HepG2 (cell line): ENCODE results near the gene DPEP1. TPM values are rescaled to one million over a fixed set of nuclear protein-coding genes. Genes with fewer than 3 reads are reported as not detected.
A peak's percentile ranks its signal among the peaks of the same experiment; 100 is the strongest.

ENCODE experiments used
- ATAC-seq: fragments of 200-7000 bp; cut with Tn5 transposase; 3 replicates; pipeline ENCODE4 v1.9.1; 2020; ENCODE audit warnings: mild to moderate bottlenecking, moderate library complexity
- BruUV-seq: library from RNA; stranded (reverse); fragments of 400-500 nt; replicated peaks from 2 replicates; lab custom pipeline; 2021; lab: Mats Ljungman, UMichigan
- CTCF ChIA-PET: fragments of 300-600 bp; formaldehyde crosslinking; extraction: SDS; loops from one replicate; lab custom pipeline; 2021; ENCODE audit warnings: low total read pairs, inconsistent platforms, low intra/inter-chr PET ratio; lab: Yijun Ruan, JAX
- POLR2A ChIA-PET: fragments of 350-600 bp; sonication (Branson Sonifier 250); formaldehyde crosslinking; loops from one replicate; lab custom pipeline; 2020; ENCODE audit warnings: antibody characterized with exemption, inconsistent platforms; lab: Yijun Ruan, JAX
- DNase-seq: peaks from one replicate; pipeline ENCODE4 v3.0.0-alpha.2; 2015; ENCODE audit warnings: low spot score
- FAIRE-seq: peaks from 3 replicates; lab custom pipeline; 2011; peaks lifted over from hg19 to GRCh38; lab: Jason Lieb, UNC
- H2AFZ ChIP-seq: one replicate; pipeline ENCODE4 v1.6.1; 2011; ENCODE audit warnings: low read length, inconsistent platforms
- H3K27ac ChIP-seq: fragments of 300-600 bp; 3 replicates; pipeline ENCODE4 v1.8.0; 2011; ENCODE audit warnings: mixed run types, mild to moderate bottlenecking, mixed read lengths, low read length, inconsistent platforms; ENCODE audit not compliant: insufficient read depth; ENCODE audit errors: extremely low read length
- H3K27me3 ChIP-seq, 2 experiments: fragments of 200-600 bp in 1 of 2; 2 replicates in 1 of 2; 3 replicates in 1 of 2; pipeline versions ENCODE4 v1.6.0 to v1.8.0; 2011; ENCODE audit warnings: low read length in 2 of 2, mild to moderate bottlenecking in 2 of 2, moderate library complexity in 2 of 2, inconsistent platforms in 1 of 2; ENCODE audit not compliant: insufficient read depth in 2 of 2, control insufficient read depth in 1 of 2
- H3K36me3 ChIP-seq, 2 experiments: fragments of 200-600 bp in 1 of 2; replicated peaks in 1 of 2; 2 replicates in 1 of 2; 3 replicates in 1 of 2; pipeline versions ENCODE4 v1.5.1 to v1.8.0; 2011; ENCODE audit warnings: low read length in 2 of 2, inconsistent platforms in 1 of 2; ENCODE audit not compliant: insufficient read depth in 2 of 2, control insufficient read depth in 1 of 2
- H3K4me1 ChIP-seq: 2 replicates; pipeline ENCODE4 v1.5.1; 2012; ENCODE audit warnings: low read length, inconsistent platforms; ENCODE audit not compliant: insufficient read depth
- H3K4me2 ChIP-seq: 2 replicates; pipeline ENCODE4 v1.6.0; 2011; ENCODE audit warnings: low read depth, low read length, inconsistent platforms
- H3K4me3 ChIP-seq, 3 experiments: fragments of 200-600 bp in 1 of 3; sonication (generic), shearing (Covaris generic) in 1 of 3; replicated peaks in 1 of 3; 2 replicates each; pipeline ENCODE4 v1.5.1; 2011 to 2016; ENCODE audit warnings: low read length in 3 of 3, inconsistent platforms in 2 of 3, low read depth in 2 of 3, mild to moderate bottlenecking in 2 of 3, control low read depth in 1 of 3, mixed read lengths in 1 of 3; ENCODE audit not compliant: insufficient read depth in 1 of 3
- H3K79me2 ChIP-seq: one replicate; pipeline ENCODE4 v1.6.1; 2011; ENCODE audit warnings: low read length, inconsistent platforms; ENCODE audit not compliant: insufficient read depth
- H3K9ac ChIP-seq: 2 replicates; pipeline ENCODE4 v1.6.0; 2011; ENCODE audit warnings: mild to moderate bottlenecking, low read depth, low read length, inconsistent platforms; ENCODE audit not compliant: insufficient read depth
- H3K9me3 ChIP-seq: 2 replicates; pipeline ENCODE4 v1.5.1; 2012; ENCODE audit warnings: mild to moderate bottlenecking, low read length
- H4K20me1 ChIP-seq: 2 replicates; pipeline ENCODE4 v1.6.0; 2011; ENCODE audit warnings: inconsistent platforms, mild to moderate bottlenecking, low read length, moderate library complexity; ENCODE audit not compliant: insufficient read depth
- KLF12 ChIP-seq: sonication (generic); formaldehyde crosslinking; IDR thresholded peaks from 2 replicates; pipeline ENCODE4 v1.4.0; 2020; ENCODE audit warnings: missing genetic modification reagents, borderline replicate concordance
- MXI1 ChIP-seq: IDR thresholded peaks from 3 replicates; pipeline ENCODE4 v1.6.1; 2012; ENCODE audit warnings: low read depth, low read length, inconsistent platforms, borderline replicate concordance
- TRIM24 ChIP-seq: sonication (generic); formaldehyde crosslinking; IDR thresholded peaks from 2 replicates; pipeline ENCODE4 v1.8.0; 2022; ENCODE audit warnings: mild to moderate bottlenecking, missing genetic modification reagents
- ZNF12 ChIP-seq: sonication (generic); formaldehyde crosslinking; IDR thresholded peaks from 2 replicates; pipeline ENCODE4 v1.5.0; 2020; ENCODE audit warnings: missing genetic modification reagents
- ZNF451 ChIP-seq: sonication (generic); formaldehyde crosslinking; IDR thresholded peaks from 2 replicates; pipeline ENCODE4 v1.5.0; 2020; ENCODE audit warnings: mild to moderate bottlenecking, missing genetic modification reagents
- ZNF782 ChIP-seq: sonication (generic); formaldehyde crosslinking; IDR thresholded peaks from 2 replicates; pipeline ENCODE4 v1.4.0; 2020; ENCODE audit warnings: missing genetic modification reagents, mild to moderate bottlenecking, borderline replicate concordance
- WGBS: methylation state at CpG from one replicate; pipeline ENCODE4 v1.1.6; 2017; ENCODE audit warnings: low lambda C conversion rate; 5-methylcytosine and 5-hydroxymethylcytosine counted together
- in situ Hi-C: cut with HindIII; loops from 2 replicates; pipeline ENCODE4 v1.10.0; 2017; ENCODE audit warnings: low pct_unique_long_range_greater_than_20kb; ENCODE audit not compliant: extremely low pct_ligation_motif_present
- intact Hi-C: fragments of 100-400 bp; cut with micrococcal nuclease; formaldehyde crosslinking; loops from one replicate; pipeline ENCODE4 v1.10.0; 2022; ENCODE audit not compliant: unreplicated experiment
- polyA plus RNA-seq, 8 experiments: library from polyadenylated mRNA; depleted of rRNA in 3 of 8; stranded (reverse) in 7 of 8; unstranded in 1 of 8; fragments of >200 nt; fragmentation: Illumina TruSeq in 4 of 8; extraction: Trizol in 4 of 8; gene quantifications; 2 replicates each; pipeline versions ENCODE4 v1.2.1 to v1.2.3, GENCODE V29; 2011 to 2016; ENCODE audit warnings: low read depth in 4 of 8, missing spikeins in 1 of 8, mixed read lengths in 1 of 8; ENCODE audit not compliant: insufficient read depth in 1 of 8
- total RNA-seq, 5 experiments: library from RNA; depleted of rRNA; stranded (reverse); fragments of >200 nt; fragmentation: Illumina TruSeq; extraction: Trizol; gene quantifications; 2 replicates each; pipeline ENCODE4 v1.2.3, GENCODE V29; 2016; ENCODE audit warnings: low read depth in 1 of 5
- TF ChIP-seq, protein P1 (sequence below): sonication (generic); formaldehyde crosslinking; conservative IDR thresholded peaks from 2 replicates; pipeline ENCODE4 v1.4.0; 2020; ENCODE audit warnings: missing genetic modification reagents
- TF ChIP-seq, protein P2 (sequence below): sonication (generic); formaldehyde crosslinking; IDR thresholded peaks from 2 replicates; pipeline ENCODE4 v1.5.0; 2020; ENCODE audit warnings: missing genetic modification reagents
- TF ChIP-seq, protein P3 (sequence below), 2 experiments: IDR thresholded peaks; 2 replicates each; pipeline ENCODE4 v1.6.1; 2011 to 2012; ENCODE audit warnings: low read length in 2 of 2, borderline replicate concordance in 1 of 2, low read depth in 1 of 2, mild to moderate bottlenecking in 1 of 2, moderate library complexity in 1 of 2
- TF ChIP-seq, protein P4 (sequence below): sonication (generic); formaldehyde crosslinking; IDR thresholded peaks from 2 replicates; pipeline ENCODE4 v1.8.1; 2023; ENCODE audit warnings: mild to moderate bottlenecking, missing genetic modification reagents

Gene DPEP1
- total and polyA plus RNA-seq, 2 of the 13 experiments (the other 11 are each of a cell fraction or from before 2014, with no cell fraction given) = 37.6 to 52.2 TPM

DNA sequence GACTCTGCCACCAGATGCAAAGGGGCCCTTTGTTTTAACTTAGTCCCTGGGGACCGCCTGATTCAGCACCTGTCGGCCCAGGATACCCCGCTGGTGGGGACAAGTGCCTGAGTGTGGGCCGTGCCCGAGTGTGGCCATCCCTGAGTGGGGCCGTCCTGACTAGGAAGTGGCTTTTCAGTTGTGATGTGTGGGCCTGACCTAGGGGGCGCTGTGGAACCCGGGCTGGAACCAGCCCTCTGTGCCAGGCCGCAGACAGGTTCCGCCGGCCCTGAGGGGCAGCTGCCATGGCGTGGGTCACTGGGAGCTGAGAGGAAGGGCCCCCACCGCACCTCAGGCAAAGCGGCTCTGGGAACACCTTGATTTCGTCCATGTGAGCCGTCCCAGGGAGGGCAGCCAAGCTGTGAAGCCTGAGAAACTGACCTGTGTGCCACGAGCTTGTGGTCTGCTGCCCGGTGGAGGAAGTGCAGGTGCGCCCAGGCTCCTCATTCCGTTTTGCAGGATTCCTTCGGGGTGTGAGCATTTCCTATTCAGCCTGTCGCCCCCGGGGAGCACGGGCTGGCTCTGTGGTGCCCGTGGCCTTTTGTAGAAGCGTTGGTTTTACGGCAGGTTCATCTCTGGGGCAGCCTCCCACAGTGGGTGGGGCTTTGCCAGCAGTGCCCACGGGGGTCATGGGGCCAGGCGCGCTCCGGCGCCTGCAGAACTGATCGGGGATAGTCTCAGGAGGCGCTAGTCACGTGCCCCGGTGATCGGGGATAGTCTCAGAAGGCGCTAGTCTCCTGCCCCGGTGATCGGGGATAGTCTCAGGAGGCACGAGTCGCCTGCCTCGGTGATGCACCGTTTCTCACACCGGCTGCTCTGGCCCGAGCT is 47.7 kb upstream of the DPEP1 start:
- BruUV-seq = no TSS peak
- peak; percentile 18 for ATAC-seq
- Histone ChIP-seq H3K4me1 (peaks cover 57% of the 10 kb centered on the region), H3K27ac (no peak overlapping the region), H3K9me3 (no peaks in the 10 kb centered on the region), H4K20me1 (peaks cover 57% of the 10 kb centered on the region), H3K36me3 (peaks cover 23 to 35% of the 10 kb centered on the region in 2 experiments), H3K4me3 (peak overlapping the region in 1 of 3 experiments; percentile 50; a peak in 1 of 6 replicates), H3K79me2 (peaks cover 20% of the 10 kb centered on the region), H2AFZ (no peak overlapping the region), H3K4me2 (peak overlapping the region; percentile 97), H3K27me3 (peaks cover 4 to 21% of the 10 kb centered on the region in 2 experiments; a peak in 3 of 5 replicates), H3K9ac (peak overlapping the region; percentile 16; the same call in 1 of the 2 replicates)
- intact Hi-C loops (no loop called here), in situ Hi-C loops (no loop called here)
- FAIRE-seq = no peak
- ChIA-PET CTCF (no interaction called here), POLR2A (interaction anchor here (0.9 to 1.8 kb wide), 5 partner anchors 11 to 140 kb away, joined by 3 to 5 read pairs (median 4); partner anchors contain the start of gene CDK10)
- WGBS = 18% methylated on average over 39 of the region's 46 CpGs
- DNase-seq = peak; percentile 57
- TF ChIP-seq KLF12 (CRISPR knock-in tag) = 0 out of 2 replicates have a peak, but pooled peaks have one; percentile 43
- no peak for TF ChIP-seq ZNF12 (CRISPR knock-in tag)
- TF ChIP-seq ZNF782 (CRISPR knock-in tag) = peak; percentile 68; the same call in 1 of the 2 replicates
- TF ChIP-seq, protein P1, sequence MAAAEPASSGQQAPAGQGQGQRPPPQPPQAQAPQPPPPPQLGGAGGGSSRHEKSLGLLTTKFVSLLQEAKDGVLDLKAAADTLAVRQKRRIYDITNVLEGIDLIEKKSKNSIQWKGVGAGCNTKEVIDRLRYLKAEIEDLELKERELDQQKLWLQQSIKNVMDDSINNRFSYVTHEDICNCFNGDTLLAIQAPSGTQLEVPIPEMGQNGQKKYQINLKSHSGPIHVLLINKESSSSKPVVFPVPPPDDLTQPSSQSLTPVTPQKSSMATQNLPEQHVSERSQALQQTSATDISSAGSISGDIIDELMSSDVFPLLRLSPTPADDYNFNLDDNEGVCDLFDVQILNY = no peak
- peak; percentile 20; the same call in 1 of the 3 replicates for TF ChIP-seq MXI1
- TF ChIP-seq, protein P2, sequence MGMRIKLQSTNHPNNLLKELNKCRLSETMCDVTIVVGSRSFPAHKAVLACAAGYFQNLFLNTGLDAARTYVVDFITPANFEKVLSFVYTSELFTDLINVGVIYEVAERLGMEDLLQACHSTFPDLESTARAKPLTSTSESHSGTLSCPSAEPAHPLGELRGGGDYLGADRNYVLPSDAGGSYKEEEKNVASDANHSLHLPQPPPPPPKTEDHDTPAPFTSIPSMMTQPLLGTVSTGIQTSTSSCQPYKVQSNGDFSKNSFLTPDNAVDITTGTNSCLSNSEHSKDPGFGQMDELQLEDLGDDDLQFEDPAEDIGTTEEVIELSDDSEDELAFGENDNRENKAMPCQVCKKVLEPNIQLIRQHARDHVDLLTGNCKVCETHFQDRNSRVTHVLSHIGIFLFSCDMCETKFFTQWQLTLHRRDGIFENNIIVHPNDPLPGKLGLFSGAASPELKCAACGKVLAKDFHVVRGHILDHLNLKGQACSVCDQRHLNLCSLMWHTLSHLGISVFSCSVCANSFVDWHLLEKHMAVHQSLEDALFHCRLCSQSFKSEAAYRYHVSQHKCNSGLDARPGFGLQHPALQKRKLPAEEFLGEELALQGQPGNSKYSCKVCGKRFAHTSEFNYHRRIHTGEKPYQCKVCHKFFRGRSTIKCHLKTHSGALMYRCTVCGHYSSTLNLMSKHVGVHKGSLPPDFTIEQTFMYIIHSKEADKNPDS = no peak
- TF ChIP-seq ZNF451 (CRISPR knock-in tag) = no peak
- no peak for TF ChIP-seq TRIM24 (CRISPR knock-in tag)
- TF ChIP-seq, protein P3, sequence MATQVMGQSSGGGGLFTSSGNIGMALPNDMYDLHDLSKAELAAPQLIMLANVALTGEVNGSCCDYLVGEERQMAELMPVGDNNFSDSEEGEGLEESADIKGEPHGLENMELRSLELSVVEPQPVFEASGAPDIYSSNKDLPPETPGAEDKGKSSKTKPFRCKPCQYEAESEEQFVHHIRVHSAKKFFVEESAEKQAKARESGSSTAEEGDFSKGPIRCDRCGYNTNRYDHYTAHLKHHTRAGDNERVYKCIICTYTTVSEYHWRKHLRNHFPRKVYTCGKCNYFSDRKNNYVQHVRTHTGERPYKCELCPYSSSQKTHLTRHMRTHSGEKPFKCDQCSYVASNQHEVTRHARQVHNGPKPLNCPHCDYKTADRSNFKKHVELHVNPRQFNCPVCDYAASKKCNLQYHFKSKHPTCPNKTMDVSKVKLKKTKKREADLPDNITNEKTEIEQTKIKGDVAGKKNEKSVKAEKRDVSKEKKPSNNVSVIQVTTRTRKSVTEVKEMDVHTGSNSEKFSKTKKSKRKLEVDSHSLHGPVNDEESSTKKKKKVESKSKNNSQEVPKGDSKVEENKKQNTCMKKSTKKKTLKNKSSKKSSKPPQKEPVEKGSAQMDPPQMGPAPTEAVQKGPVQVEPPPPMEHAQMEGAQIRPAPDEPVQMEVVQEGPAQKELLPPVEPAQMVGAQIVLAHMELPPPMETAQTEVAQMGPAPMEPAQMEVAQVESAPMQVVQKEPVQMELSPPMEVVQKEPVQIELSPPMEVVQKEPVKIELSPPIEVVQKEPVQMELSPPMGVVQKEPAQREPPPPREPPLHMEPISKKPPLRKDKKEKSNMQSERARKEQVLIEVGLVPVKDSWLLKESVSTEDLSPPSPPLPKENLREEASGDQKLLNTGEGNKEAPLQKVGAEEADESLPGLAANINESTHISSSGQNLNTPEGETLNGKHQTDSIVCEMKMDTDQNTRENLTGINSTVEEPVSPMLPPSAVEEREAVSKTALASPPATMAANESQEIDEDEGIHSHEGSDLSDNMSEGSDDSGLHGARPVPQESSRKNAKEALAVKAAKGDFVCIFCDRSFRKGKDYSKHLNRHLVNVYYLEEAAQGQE (IDR thresholded peaks at IDR 0.05; ENCODE audit: borderline replicate concordance in 1 of 2, low read depth in 1 of 2, low read length in 2 of 2) = no peak
- TF ChIP-seq, protein P4, sequence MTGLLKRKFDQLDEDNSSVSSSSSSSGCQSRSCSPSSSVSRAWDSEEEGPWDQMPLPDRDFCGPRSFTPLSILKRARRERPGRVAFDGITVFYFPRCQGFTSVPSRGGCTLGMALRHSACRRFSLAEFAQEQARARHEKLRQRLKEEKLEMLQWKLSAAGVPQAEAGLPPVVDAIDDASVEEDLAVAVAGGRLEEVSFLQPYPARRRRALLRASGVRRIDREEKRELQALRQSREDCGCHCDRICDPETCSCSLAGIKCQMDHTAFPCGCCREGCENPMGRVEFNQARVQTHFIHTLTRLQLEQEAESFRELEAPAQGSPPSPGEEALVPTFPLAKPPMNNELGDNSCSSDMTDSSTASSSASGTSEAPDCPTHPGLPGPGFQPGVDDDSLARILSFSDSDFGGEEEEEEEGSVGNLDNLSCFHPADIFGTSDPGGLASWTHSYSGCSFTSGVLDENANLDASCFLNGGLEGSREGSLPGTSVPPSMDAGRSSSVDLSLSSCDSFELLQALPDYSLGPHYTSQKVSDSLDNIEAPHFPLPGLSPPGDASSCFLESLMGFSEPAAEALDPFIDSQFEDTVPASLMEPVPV (CRISPR knock-in tag) = no peak; the same call in 1 of the 2 replicates
